ENCODE results near the gene PTPRT. TPM values are rescaled to one million over a fixed set of nuclear protein-coding genes. Genes with fewer than 3 reads are reported as not detected.
"Not testable (repeated sequence)": the region's sequence is repeated elsewhere in the genome, so short reads cannot be mapped to it uniquely, and the experiment has no call there.

The PTPRT gene
- total RNA-seq, 2 donors from 2014 or later, result 0.20 to 0.52 TPM

GRCh38 chr20:43188861-43189553 is 699 bp downstream of the PTPRT start:
- DNase-seq (no peak), ATAC-seq (no peak)
- intact Hi-C loops (cut with DNase I, micrococcal nuclease), result no loop called here

GRCh38 chr20:43188234-43188653 is 1.5 kb downstream of the PTPRT start:
- ATAC-seq (no peak), DNase-seq (no peak)
- intact Hi-C loops (cut with DNase I, micrococcal nuclease), result no loop called here

- intact Hi-C loops (cut with DNase I, micrococcal nuclease), result no loop called here
- ATAC-seq (peak; percentile 48), DNase-seq (peak in 1 of 2 donors; percentile 72)
Observed at GRCh38 chr20:43187476-43188233, 2.1 kb downstream of the PTPRT start.

- DNase-seq (no peak), ATAC-seq (no peak)
- intact Hi-C loops (cut with DNase I, micrococcal nuclease), result no loop called here
Observed at GRCh38 chr20:43186312-43186711, 3.4 kb downstream of the PTPRT start.

- no peak for ATAC-seq
- intact Hi-C loops (cut with DNase I, micrococcal nuclease), result no loop called here
- no peak for DNase-seq
Observed at GRCh38 chr20:43185901-43186300, 3.8 kb downstream of the PTPRT start.

GRCh38 chr20:43183536-43184070 is 6.1 kb downstream of the PTPRT start:
- ATAC-seq (no peak), DNase-seq (no peak)
- intact Hi-C loops (cut with DNase I, micrococcal nuclease), result no loop called here

- no peak for DNase-seq
- intact Hi-C loops (cut with DNase I, micrococcal nuclease), result no loop called here
- no peak for ATAC-seq
Observed at GRCh38 chr20:43178080-43178479, 11.6 kb downstream of the PTPRT start.

- intact Hi-C loops (cut with DNase I, micrococcal nuclease), result no loop called here
- no peak for DNase-seq
- no peak for ATAC-seq
Observed at GRCh38 chr20:43176726-43177125, 13.0 kb downstream of the PTPRT start.

GRCh38 chr20:43171930-43172329 is 17.8 kb downstream of the PTPRT start:
- DNase-seq, result no peak

GRCh38 chr20:43170771-43171170 is 18.9 kb downstream of the PTPRT start:
- DNase-seq (no peak), ATAC-seq (no peak)
- intact Hi-C loops (cut with DNase I, micrococcal nuclease), result no loop called here

More at GRCh38 chr20:43171930-43172329, 17.8 kb downstream of the PTPRT start:
- intact Hi-C loops (cut with DNase I, micrococcal nuclease), result no loop called here
- ATAC-seq, result no peak

- intact Hi-C loops (cut with DNase I, micrococcal nuclease), result no loop called here
- no peak for ATAC-seq
- DNase-seq, result no peak
Observed at GRCh38 chr20:43167615-43168014, 22.1 kb downstream of the PTPRT start.

GRCh38 chr20:43167021-43167420 is 22.7 kb downstream of the PTPRT start:
- ATAC-seq (no peak), DNase-seq (no peak)
- intact Hi-C loops (cut with DNase I, micrococcal nuclease), result no loop called here

- intact Hi-C loops (cut with DNase I, micrococcal nuclease), result no loop called here
- DNase-seq, result no peak
- no peak for ATAC-seq
Observed at GRCh38 chr20:43165611-43166010, 24.1 kb downstream of the PTPRT start.

GRCh38 chr20:43164736-43165135 is 25.0 kb downstream of the PTPRT start:
- intact Hi-C loops (cut with DNase I, micrococcal nuclease); DNase-seq; ATAC-seq: not testable (repeated sequence)

- intact Hi-C loops (cut with DNase I, micrococcal nuclease), result no loop called here
- DNase-seq (no peak), ATAC-seq (no peak)
Observed at GRCh38 chr20:43161716-43162115, 28.0 kb downstream of the PTPRT start.

GRCh38 chr20:43160941-43161340 is 28.8 kb downstream of the PTPRT start:
- no peak for ATAC-seq
- intact Hi-C loops (cut with DNase I, micrococcal nuclease), result no loop called here

GRCh38 chr20:43159994-43160393 is 29.7 kb downstream of the PTPRT start:
- intact Hi-C loops (cut with DNase I, micrococcal nuclease), result no loop called here
- no peak for DNase-seq
- no peak for ATAC-seq

More at GRCh38 chr20:43160941-43161340, 28.8 kb downstream of the PTPRT start:
- DNase-seq, result no peak

GRCh38 chr20:43155366-43156100 is 34.2 kb downstream of the PTPRT start:
- DNase-seq, result no peak
- intact Hi-C loops (cut with DNase I, micrococcal nuclease), result no loop called here
- no peak for ATAC-seq

GRCh38 chr20:43151901-43152300 is 37.8 kb downstream of the PTPRT start:
- ATAC-seq (no peak), DNase-seq (no peak)
- intact Hi-C loops (cut with DNase I, micrococcal nuclease), result no loop called here
